Measurements from ENCODE around the gene IGFBP6. TPM values are rescaled to one million over a fixed set of nuclear protein-coding genes. Genes with fewer than 3 reads are reported as not detected.

IGFBP6 gene
- total RNA-seq, 5 donors from 2014 or later (not counting 1 experiment from before 2014, with no cell fraction given) = 0.67 to 1.4 (median 0.79) TPM; not detected in 2

- Histone ChIP-seq H3K27me3 (replicated peaks in 1 of 2; ENCODE audit: control insufficient read depth in 2 of 2, extremely low read depth in 1 of 2, insufficient read depth in 2 of 2, low read length in 1 of 2) (no peaks in the 10 kb centered on the region), H3K4me1 (ENCODE audit: control insufficient read depth in 1 of 2, extremely low read depth in 1 of 2, insufficient read depth in 2 of 2, low read length in 2 of 2) (peaks cover 9 to 39% of the 10 kb centered on the region in 2 experiments), H3K4me3 (ENCODE audit: control insufficient read depth in 1 of 2, extremely low read depth in 1 of 2, low read length in 1 of 2) (no peak overlapping the region), H3K36me3 (ENCODE audit: control insufficient read depth in 2 of 2, extremely low read depth in 1 of 2, insufficient read depth in 1 of 2, low read length in 1 of 2) (no peaks in the 10 kb centered on the region), H3K9me3 (no peaks in the 10 kb centered on the region), H3K27ac (ENCODE audit: low read length) (no peak overlapping the region)
- Mint-ChIP-seq H3K27ac (peak overlapping the region; percentile 52 to 68), H3K27me3 (no peaks in the 10 kb centered on the region), H3K4me1 (peaks cover 15 to 22% (median 16%) of the 10 kb centered on the region in 3 donors), H3K36me3 (no peaks in the 10 kb centered on the region), H3K4me3 (no peak overlapping the region), H3K9me3 (no peaks in the 10 kb centered on the region)
- DNase-seq (no peak), ATAC-seq (replicated peaks in 1 of 4) (no peak)
- ChIA-PET CTCF (interaction anchor here in 1 of 2 donors (1.3 kb wide), 1 partner anchor 28 kb away, joined by 4 read pairs; the partner anchor contains the start of gene SPRYD3), POLR2A (no interaction called here)
- WGBS (ENCODE audit: insufficient coverage) = 79% methylated on average over 6 of the region's 11 CpGs
These were observed 46.2 kb upstream of the IGFBP6 start for GRCh38 chr12:53051058-53051880.

- no peaks in the 10 kb centered on the region for H3K36me3 ChIP-seq (ENCODE audit: control insufficient read depth in 2 of 2, extremely low read depth in 1 of 2, insufficient read depth in 1 of 2, low read length in 1 of 2)
- H3K9me3 ChIP-seq = no peaks in the 10 kb centered on the region
- no peaks in the 10 kb centered on the region for H3K27me3 Mint-ChIP-seq
- no peak for DNase-seq
- no peak overlapping the region for H3K27ac Mint-ChIP-seq
- peaks cover 10 to 19% (median 10%) of the 10 kb centered on the region in 3 donors for H3K4me1 Mint-ChIP-seq
- ChIA-PET POLR2A (no interaction called here), CTCF (interaction anchor here in 1 of 2 donors (0.6 to 1.3 kb wide), 2 partner anchors 13 to 27 kb away, joined by 3 to 4 read pairs; partner anchors contain the start of gene SPRYD3)
- no peak overlapping the region for H3K4me3 ChIP-seq (ENCODE audit: control insufficient read depth in 1 of 2, extremely low read depth in 1 of 2, low read length in 1 of 2)
- no peaks in the 10 kb centered on the region for H3K9me3 Mint-ChIP-seq
- 77% methylated on average over 4 of the region's 7 CpGs for WGBS (ENCODE audit: insufficient coverage)
- H3K4me1 ChIP-seq (ENCODE audit: control insufficient read depth in 1 of 2, extremely low read depth in 1 of 2, insufficient read depth in 2 of 2, low read length in 2 of 2) = peaks cover 4 to 32% of the 10 kb centered on the region in 2 experiments
- H3K27ac ChIP-seq (ENCODE audit: low read length) = no peak overlapping the region
- H3K36me3 Mint-ChIP-seq = no peaks in the 10 kb centered on the region
- H3K4me3 Mint-ChIP-seq = no peak overlapping the region
- no peak for ATAC-seq (replicated peaks in 1 of 4)
- H3K27me3 ChIP-seq (replicated peaks in 1 of 2; ENCODE audit: control insufficient read depth in 2 of 2, extremely low read depth in 1 of 2, insufficient read depth in 2 of 2, low read length in 1 of 2) = no peaks in the 10 kb centered on the region
These were observed 45.5 kb upstream of the IGFBP6 start for GRCh38 chr12:53051881-53052412.

- no peaks in the 10 kb centered on the region for H3K9me3 Mint-ChIP-seq
- H3K36me3 ChIP-seq (ENCODE audit: control insufficient read depth in 2 of 2, extremely low read depth in 1 of 2, insufficient read depth in 1 of 2, low read length in 1 of 2) = no peaks in the 10 kb centered on the region
- POLR2A ChIA-PET = interaction anchor here in 1 of 2 donors (0.6 kb wide), 1 partner anchor 1072 kb away, joined by 4 read pairs; no protein-coding TSS in a partner anchor
- ATAC-seq (replicated peaks in 1 of 4) = no peak
- DNase-seq = no peak
- peaks cover 0 to under 1% of the 10 kb centered on the region in 2 experiments for H3K27me3 ChIP-seq (replicated peaks in 1 of 2; ENCODE audit: control insufficient read depth in 2 of 2, extremely low read depth in 1 of 2, insufficient read depth in 2 of 2, low read length in 1 of 2)
- H3K27ac ChIP-seq (ENCODE audit: low read length) = no peak overlapping the region
- peaks cover 10 to 19% (median 10%) of the 10 kb centered on the region in 3 donors for H3K4me1 Mint-ChIP-seq
- no peak overlapping the region for H3K27ac Mint-ChIP-seq
- H3K4me1 ChIP-seq (ENCODE audit: control insufficient read depth in 1 of 2, extremely low read depth in 1 of 2, insufficient read depth in 2 of 2, low read length in 2 of 2) = peaks cover 4 to 31% of the 10 kb centered on the region in 2 experiments
- H3K9me3 ChIP-seq = no peaks in the 10 kb centered on the region
- no peak overlapping the region for H3K4me3 ChIP-seq (ENCODE audit: control insufficient read depth in 1 of 2, extremely low read depth in 1 of 2, low read length in 1 of 2)
- no peaks in the 10 kb centered on the region for H3K36me3 Mint-ChIP-seq
- WGBS (ENCODE audit: insufficient coverage) = no CpG with 5 or more reads among the region's 11 CpGs
- no peak overlapping the region for H3K4me3 Mint-ChIP-seq
- H3K27me3 Mint-ChIP-seq = no peaks in the 10 kb centered on the region
- CTCF ChIA-PET = interaction anchor here (0.6 to 2.8 kb wide), 4 partner anchors 9 to 28 kb away, joined by 3 to 13 read pairs (median 4); no protein-coding TSS in a partner anchor
These were observed 44.8 kb upstream of the IGFBP6 start for GRCh38 chr12:53052419-53053217.

GRCh38 chr12:53053218-53054111, 44.0 kb upstream of the IGFBP6 start:
- Histone ChIP-seq H3K4me3 (ENCODE audit: control insufficient read depth in 1 of 2, extremely low read depth in 1 of 2, low read length in 1 of 2) (peak overlapping the region; percentile 64 to 90), H3K4me1 (ENCODE audit: control insufficient read depth in 1 of 2, extremely low read depth in 1 of 2, insufficient read depth in 2 of 2, low read length in 2 of 2) (peaks cover 4 to 22% of the 10 kb centered on the region in 2 experiments), H3K9me3 (no peaks in the 10 kb centered on the region), H3K36me3 (ENCODE audit: control insufficient read depth in 2 of 2, extremely low read depth in 1 of 2, insufficient read depth in 1 of 2, low read length in 1 of 2) (no peaks in the 10 kb centered on the region), H3K27ac (ENCODE audit: low read length) (peak overlapping the region; percentile 52), H3K27me3 (replicated peaks in 1 of 2; ENCODE audit: control insufficient read depth in 2 of 2, extremely low read depth in 1 of 2, insufficient read depth in 2 of 2, low read length in 1 of 2) (peaks cover 0 to 5% of the 10 kb centered on the region in 2 experiments)
- CTCF ChIA-PET = interaction anchor here (0.6 to 2.8 kb wide), 6 partner anchors 9 to 232 kb away, joined by 3 to 13 read pairs (median 4); partner anchors contain the start of gene EIF4B (in 1 of the 2)
- DNase-seq (peak; percentile 24 to 72 (median 53)), ATAC-seq (replicated peaks in 1 of 4) (peak; percentile 24 to 48 (median 34))
- H3K9me3 Mint-ChIP-seq = no peaks in the 10 kb centered on the region
- H3K27ac Mint-ChIP-seq = peak overlapping the region; percentile 87 to 92
- peaks cover 0 to 2% of the 10 kb centered on the region in 2 donors for H3K27me3 Mint-ChIP-seq
- H3K4me3 Mint-ChIP-seq = peak overlapping the region; percentile 92 to 98 (median 92)
- 4% methylated on average over 5 of the region's 16 CpGs for WGBS (ENCODE audit: insufficient coverage)
- H3K36me3 Mint-ChIP-seq = no peaks in the 10 kb centered on the region
- peaks cover 10 to 16% (median 10%) of the 10 kb centered on the region in 3 donors for H3K4me1 Mint-ChIP-seq
- POLR2A ChIA-PET = interaction anchor here (0.6 to 0.7 kb wide), 2 partner anchors 409 to 1073 kb away, joined by 4 read pairs; no protein-coding TSS in a partner anchor

GRCh38 chr12:53054112-53054878, 43.2 kb upstream of the IGFBP6 start:
- under 1% methylated on average over 27 of the region's 48 CpGs for WGBS (ENCODE audit: insufficient coverage)
- H3K4me1 ChIP-seq (ENCODE audit: control insufficient read depth in 1 of 2, extremely low read depth in 1 of 2, insufficient read depth in 2 of 2, low read length in 2 of 2) = peaks cover 2 to 17% of the 10 kb centered on the region in 2 experiments
- POLR2A ChIA-PET = interaction anchor here in 1 of 2 donors (0.7 kb wide), 1 partner anchor 408 kb away, joined by 4 read pairs; no protein-coding TSS in a partner anchor
- peak overlapping the region; percentile 52 for H3K27ac ChIP-seq (ENCODE audit: low read length)
- H3K9me3 ChIP-seq = no peaks in the 10 kb centered on the region
- peak; percentile 83 to 96 (median 90) for DNase-seq
- no peaks in the 10 kb centered on the region for H3K36me3 ChIP-seq (ENCODE audit: control insufficient read depth in 2 of 2, extremely low read depth in 1 of 2, insufficient read depth in 1 of 2, low read length in 1 of 2)
- H3K36me3 Mint-ChIP-seq = no peaks in the 10 kb centered on the region
- H3K9me3 Mint-ChIP-seq = no peaks in the 10 kb centered on the region
- CTCF ChIA-PET = interaction anchor here (0.6 to 2.8 kb wide), 4 partner anchors 9 to 48 kb away, joined by 3 to 13 read pairs (median 8); partner anchors contain the start of gene EIF4B (in 1 of the 2)
- peaks cover 0 to 2% of the 10 kb centered on the region in 2 donors for H3K27me3 Mint-ChIP-seq
- H3K27ac Mint-ChIP-seq = peak overlapping the region; percentile 87 to 92
- peaks cover 0 to 13% of the 10 kb centered on the region in 2 experiments for H3K27me3 ChIP-seq (replicated peaks in 1 of 2; ENCODE audit: control insufficient read depth in 2 of 2, extremely low read depth in 1 of 2, insufficient read depth in 2 of 2, low read length in 1 of 2)
- peak overlapping the region; percentile 64 to 90 for H3K4me3 ChIP-seq (ENCODE audit: control insufficient read depth in 1 of 2, extremely low read depth in 1 of 2, low read length in 1 of 2)
- H3K4me1 Mint-ChIP-seq = peaks cover 10 to 15% (median 10%) of the 10 kb centered on the region in 3 donors
- ATAC-seq (replicated peaks in 1 of 4) = peak; percentile 90 to 93 (median 92)
- H3K4me3 Mint-ChIP-seq = peak overlapping the region; percentile 92 to 98 (median 92)

Data from T-cell (primary cell).